Smooth muscle cell of the pulmonary artery (primary cell): ENCODE measurements around the gene POLR3E. TPM values are rescaled to one million over a fixed set of nuclear protein-coding genes. Genes with fewer than 3 reads are reported as not detected.

Experiments
- total RNA-seq: library from RNA; depleted of rRNA; stranded (reverse); fragments of >200 nt; gene quantifications from 2 replicates; pipeline ENCODE4 v1.2.3, GENCODE V29; 2014

Gene POLR3E, protein sequence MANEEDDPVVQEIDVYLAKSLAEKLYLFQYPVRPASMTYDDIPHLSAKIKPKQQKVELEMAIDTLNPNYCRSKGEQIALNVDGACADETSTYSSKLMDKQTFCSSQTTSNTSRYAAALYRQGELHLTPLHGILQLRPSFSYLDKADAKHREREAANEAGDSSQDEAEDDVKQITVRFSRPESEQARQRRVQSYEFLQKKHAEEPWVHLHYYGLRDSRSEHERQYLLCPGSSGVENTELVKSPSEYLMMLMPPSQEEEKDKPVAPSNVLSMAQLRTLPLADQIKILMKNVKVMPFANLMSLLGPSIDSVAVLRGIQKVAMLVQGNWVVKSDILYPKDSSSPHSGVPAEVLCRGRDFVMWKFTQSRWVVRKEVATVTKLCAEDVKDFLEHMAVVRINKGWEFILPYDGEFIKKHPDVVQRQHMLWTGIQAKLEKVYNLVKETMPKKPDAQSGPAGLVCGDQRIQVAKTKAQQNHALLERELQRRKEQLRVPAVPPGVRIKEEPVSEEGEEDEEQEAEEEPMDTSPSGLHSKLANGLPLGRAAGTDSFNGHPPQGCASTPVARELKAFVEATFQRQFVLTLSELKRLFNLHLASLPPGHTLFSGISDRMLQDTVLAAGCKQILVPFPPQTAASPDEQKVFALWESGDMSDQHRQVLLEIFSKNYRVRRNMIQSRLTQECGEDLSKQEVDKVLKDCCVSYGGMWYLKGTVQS
- total RNA-seq = 60.5 and 100 TPM in 2 replicates

DNA sequence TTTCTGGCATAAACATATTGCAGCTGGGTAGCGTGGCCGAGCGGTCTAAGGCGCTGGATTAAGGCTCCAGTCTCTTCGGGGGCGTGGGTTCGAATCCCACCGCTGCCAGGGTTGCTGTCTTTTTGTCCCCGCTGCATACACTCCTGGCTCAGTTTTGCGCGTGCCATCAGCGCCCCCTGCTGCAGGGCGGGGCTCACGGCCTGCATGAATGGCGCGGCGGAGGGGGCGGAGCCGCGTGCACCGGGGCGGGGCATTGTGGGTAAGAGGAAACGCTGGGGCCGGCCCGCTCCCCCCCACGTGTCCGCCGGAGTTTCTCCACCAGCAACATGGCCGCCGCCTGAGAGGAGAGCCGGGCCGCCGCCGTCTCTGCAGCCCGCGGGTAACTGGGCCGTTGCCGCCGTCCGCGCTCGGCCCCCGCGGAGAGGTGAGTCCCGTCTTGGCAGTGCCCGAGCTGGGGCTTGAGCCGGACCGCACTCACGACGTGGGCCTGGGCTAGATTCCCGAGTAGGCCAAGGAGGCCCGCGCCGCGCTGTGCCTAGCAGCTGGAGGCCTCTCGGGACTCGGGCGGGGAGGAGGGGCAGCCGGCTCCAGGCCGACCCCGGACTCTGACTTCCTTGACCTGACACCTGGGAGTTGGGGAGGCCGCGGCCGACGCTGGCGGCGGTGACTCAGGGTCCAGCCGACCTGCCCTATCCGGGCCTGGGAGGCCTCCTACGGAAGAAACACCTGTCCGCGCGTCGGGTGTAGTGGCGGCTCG, at the start of gene POLR3E:
Gene POLR3E, plus strand, starts transcription at position 296 of the 757 bp plus-strand sequence. CDS start 5,560 bp downstream, outside the sequence.

GRCh38 chr16:22374311-22375116, 77.3 kb downstream of the POLR3E start, which contains the start of gene CDR2:
Gene CDR2 (minus strand): TSS chr16:22374619. CDS start chr16:22374309, 310 bp downstream.

Other genes starting within 250 kb of the POLR3E start
- under 0.01 and 0.03 TPM in 2 replicates for gene VWA3A, start 204.9 kb upstream of the POLR3E start, total RNA-seq
- gene SDR42E2, start 134.9 kb upstream of the POLR3E start, total RNA-seq = not detected in 2 replicates
- 25.3 and 37.9 TPM in 2 replicates for gene EEF2K, start 91.1 kb upstream of the POLR3E start, total RNA-seq
- 37.9 and 38.1 TPM in 2 replicates for gene CDR2, start 77.2 kb downstream of the POLR3E start, total RNA-seq
- gene NPIPB5, start 213.5 kb downstream of the POLR3E start, total RNA-seq = 60.5 and 79.4 TPM in 2 replicates